Lower lobe of right lung (tissue), 2 donors: ENCODE data around the gene MTRF1L. TPM values are rescaled to one million over a fixed set of nuclear protein-coding genes. Genes with fewer than 3 reads are reported as not detected.
A peak's percentile ranks its signal among the peaks of the same experiment; 100 is the strongest.
"Not testable (repeated sequence)": the region's sequence is repeated elsewhere in the genome, so short reads cannot be mapped to it uniquely, and the experiment has no call there.

Source experiments
- ATAC-seq, 2 donors: fragments of 200-7000 bp; cut with Tn5 transposase; one replicate each; pipeline ENCODE4 v1.9.1; 2020 to 2022; ENCODE audit warnings: mild to moderate bottlenecking in 2 of 2, moderate library complexity in 2 of 2
- DNase-seq: peaks from one replicate; pipeline ENCODE4 v3.0.0-alpha.2; 2020
- H3K27ac ChIP-seq: fragments of 200-600 bp; one replicate; pipeline ENCODE4 v1.8.0; 2022
- H3K27me3 ChIP-seq: fragments of 200-600 bp; one replicate; pipeline ENCODE4 v1.8.0; 2022; ENCODE audit warnings: low read depth
- H3K36me3 ChIP-seq: fragments of 200-600 bp; one replicate; pipeline ENCODE4 v1.8.0; 2022; ENCODE audit warnings: mild to moderate bottlenecking
- H3K4me1 ChIP-seq: fragments of 200-600 bp; one replicate; pipeline ENCODE4 v1.8.0; 2022
- H3K4me3 ChIP-seq: fragments of 200-600 bp; one replicate; pipeline ENCODE4 v1.8.0; 2022; ENCODE audit warnings: mild to moderate bottlenecking
- H3K9me3 ChIP-seq: fragments of 200-600 bp; one replicate; pipeline ENCODE4 v1.8.0; 2022
- CTCF ChIP-seq: fragments of 200-600 bp; IDR thresholded peaks from one replicate; pipeline ENCODE4 v1.8.0; 2022; ENCODE audit warnings: antibody characterized with exemption, mild to moderate bottlenecking
- intact Hi-C: fragments of 100-400 bp; cut with DNase I; formaldehyde crosslinking; loops from one replicate; pipeline ENCODE4 v1.11.0; 2022
- total RNA-seq: library from RNA; stranded (reverse); fragmentation: NEBNext Ultra II Directional; extraction: Animal tissue kit (Norgen Biotek cat#: 25700); gene quantifications from one replicate; pipeline ENCODE4 v1.2.1, GENCODE V29; 2021
- donor health status: DM: no; HTN: yes; CAD: no; lungs with severe emphysema.

MTRF1L gene
- total RNA-seq, 1 donor from 2014 or later = 15.6 TPM

- H3K9me3 ChIP-seq = no peaks in the 10 kb centered on the region
- H3K36me3 ChIP-seq = no peaks in the 10 kb centered on the region
- H3K4me1 ChIP-seq = no peaks in the 10 kb centered on the region
- no peak overlapping the region for H3K4me3 ChIP-seq
- ATAC-seq = no peak
- intact Hi-C loops = no loop called here
- no peak for DNase-seq
- TF ChIP-seq CTCF = no peak
- H3K27me3 ChIP-seq = no peaks in the 10 kb centered on the region
- H3K27ac ChIP-seq = no peak overlapping the region
These were observed 10.3 kb upstream of the MTRF1L start for GRCh38 chr6:153012856-153013255.

GRCh38 chr6:153003366-153003690 lies 819 bp upstream of the MTRF1L start:
- Histone ChIP-seq H3K36me3 (peaks cover 6% of the 10 kb centered on the region), H3K27ac (peak overlapping the region; percentile 88), H3K4me3 (peak overlapping the region; percentile 74), H3K4me1 (peaks cover 38% of the 10 kb centered on the region), H3K27me3 (no peaks in the 10 kb centered on the region), H3K9me3 (no peaks in the 10 kb centered on the region)
- peak in 1 of 2 donors; percentile 41 for ATAC-seq
- intact Hi-C loops = no loop called here
- no peak for TF ChIP-seq CTCF
- no peak for DNase-seq

GRCh38 chr6:153001767-153002612 lies 519 bp downstream of the MTRF1L start:
- Histone ChIP-seq H3K4me3 (peak overlapping the region; percentile 74), H3K27ac (peak overlapping the region; percentile 88), H3K4me1 (peaks cover 38% of the 10 kb centered on the region), H3K9me3 (no peaks in the 10 kb centered on the region), H3K36me3 (peaks cover 18% of the 10 kb centered on the region), H3K27me3 (no peaks in the 10 kb centered on the region)
- DNase-seq = no peak
- ATAC-seq = peak; percentile 35 to 60
- TF ChIP-seq CTCF = no peak
- intact Hi-C loops = no loop called here

GRCh38 chr6:153000790-153001189 lies 1.7 kb downstream of the MTRF1L start:
- H3K27me3 ChIP-seq, ATAC-seq, DNase-seq, intact Hi-C loops, H3K27ac ChIP-seq, H3K9me3 ChIP-seq: not testable (repeated sequence)
- Histone ChIP-seq H3K4me3 (peak overlapping the region; percentile 74), H3K36me3 (peaks cover 27% of the 10 kb centered on the region), H3K4me1 (peaks cover 38% of the 10 kb centered on the region)

- ATAC-seq (no peak), DNase-seq (no peak)
- no peaks in the 10 kb centered on the region for H3K27me3 ChIP-seq
- no peak for TF ChIP-seq CTCF
- peaks cover 32% of the 10 kb centered on the region for H3K36me3 ChIP-seq
- no peaks in the 10 kb centered on the region for H3K9me3 ChIP-seq
- peaks cover 38% of the 10 kb centered on the region for H3K4me1 ChIP-seq
- H3K4me3 ChIP-seq = no peak overlapping the region
- intact Hi-C loops = no loop called here
- H3K27ac ChIP-seq = no peak overlapping the region
These were observed 2.3 kb downstream of the MTRF1L start for GRCh38 chr6:153000243-153000642.

- H3K27ac ChIP-seq, H3K9me3 ChIP-seq, intact Hi-C loops, DNase-seq, H3K27me3 ChIP-seq, H3K4me3 ChIP-seq, ATAC-seq: not testable (repeated sequence)
- Histone ChIP-seq H3K4me1 (peaks cover 38% of the 10 kb centered on the region), H3K36me3 (peaks cover 37% of the 10 kb centered on the region)
These were observed 3.0 kb downstream of the MTRF1L start for GRCh38 chr6:152999538-152999937.
